GM21515 (cell line): ENCODE results near the gene ZNF641.
A peak's percentile ranks its signal among the peaks of the same experiment; 100 is the strongest.
"Not testable (repeated sequence)": the region's sequence is repeated elsewhere in the genome, so short reads cannot be mapped to it uniquely, and the experiment has no call there.

Experiments
- ATAC-seq: cut with Tn5 transposase; IDR thresholded peaks from one replicate; pipeline ENCODE4 v1.9.1; 2021; ENCODE audit not compliant: unreplicated experiment

ZNF641 gene

DNA sequence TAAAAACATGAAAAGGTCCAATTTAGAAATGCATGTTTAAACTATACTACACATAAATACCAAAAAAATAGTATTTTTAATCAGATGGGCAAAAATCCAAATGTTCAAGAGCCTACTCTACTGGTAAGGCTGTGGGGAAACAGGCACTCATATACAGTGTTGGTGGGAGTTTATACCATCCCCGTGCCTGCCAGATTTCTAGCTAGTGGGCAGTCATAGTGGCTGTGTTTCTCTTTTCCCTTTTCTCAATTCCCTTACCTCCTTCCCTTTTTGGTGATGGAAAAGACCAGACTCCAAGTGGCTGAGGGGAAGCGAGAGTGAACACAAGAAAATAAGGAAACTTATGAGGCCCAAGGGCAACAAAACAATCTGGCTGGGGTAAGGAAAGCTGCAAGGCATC is 14.7 kb downstream of the ZNF641 start:
- ATAC-seq = no peak

DNA sequence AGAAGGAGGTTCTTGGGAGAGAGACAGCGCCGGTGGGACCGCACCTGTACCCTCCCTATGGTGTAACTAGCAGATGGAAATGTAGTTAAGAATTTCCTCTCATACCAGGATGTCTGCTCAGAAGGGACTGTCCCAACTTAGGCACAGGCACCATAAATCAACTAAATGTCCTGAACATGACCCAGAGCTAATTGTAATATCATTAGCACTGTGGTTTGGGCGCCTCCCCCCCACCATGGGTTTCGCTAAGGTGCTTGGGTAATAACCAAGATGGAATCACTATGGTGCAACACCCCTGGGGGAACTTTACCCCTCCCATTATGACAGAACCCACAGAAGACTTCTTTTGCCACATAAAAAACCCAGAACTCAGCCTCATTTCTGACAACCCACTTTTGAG is 15.9 kb downstream of the ZNF641 start:
- no peak for ATAC-seq

DNA sequence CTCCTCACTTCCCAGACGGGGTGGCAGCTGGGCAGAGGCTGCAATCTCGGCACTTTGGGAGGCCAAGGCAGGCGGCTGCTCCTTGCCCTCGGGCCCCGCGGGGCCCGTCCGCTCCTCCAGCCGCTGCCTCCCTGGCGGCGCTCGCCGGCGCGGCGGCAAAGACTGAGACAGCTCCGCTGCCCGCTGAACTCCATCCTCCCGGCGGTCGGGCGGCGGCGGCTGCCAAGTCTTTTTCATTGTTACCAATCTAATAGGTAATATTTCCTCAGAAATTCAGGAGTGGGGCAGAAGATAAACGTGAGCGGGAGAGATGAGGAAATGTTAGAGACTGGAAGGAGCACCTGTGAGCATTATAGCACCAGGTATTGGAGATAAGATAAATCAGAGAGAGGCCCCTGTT is 17.0 kb downstream of the ZNF641 start:
- not testable (repeated sequence) for ATAC-seq

DNA sequence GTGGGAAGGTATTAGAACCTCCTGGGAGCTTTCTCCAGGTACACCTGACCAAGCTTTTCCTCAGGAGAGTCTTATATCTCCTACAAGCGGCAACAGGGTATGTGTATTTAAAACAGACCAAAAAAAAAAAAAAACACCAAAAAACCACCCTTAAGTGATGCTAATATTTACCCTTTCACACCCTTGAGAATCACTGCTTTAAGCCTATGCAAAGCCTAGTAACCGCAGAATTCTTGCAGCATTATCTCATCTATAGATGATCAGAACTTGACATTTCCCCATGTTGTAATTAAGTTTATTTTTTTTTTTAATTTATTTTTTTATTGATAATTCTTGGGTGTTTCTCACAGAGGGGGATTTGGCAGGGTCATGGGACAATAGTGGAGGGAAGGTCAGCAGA is 19.3 kb downstream of the ZNF641 start:
- ATAC-seq = no peak

DNA sequence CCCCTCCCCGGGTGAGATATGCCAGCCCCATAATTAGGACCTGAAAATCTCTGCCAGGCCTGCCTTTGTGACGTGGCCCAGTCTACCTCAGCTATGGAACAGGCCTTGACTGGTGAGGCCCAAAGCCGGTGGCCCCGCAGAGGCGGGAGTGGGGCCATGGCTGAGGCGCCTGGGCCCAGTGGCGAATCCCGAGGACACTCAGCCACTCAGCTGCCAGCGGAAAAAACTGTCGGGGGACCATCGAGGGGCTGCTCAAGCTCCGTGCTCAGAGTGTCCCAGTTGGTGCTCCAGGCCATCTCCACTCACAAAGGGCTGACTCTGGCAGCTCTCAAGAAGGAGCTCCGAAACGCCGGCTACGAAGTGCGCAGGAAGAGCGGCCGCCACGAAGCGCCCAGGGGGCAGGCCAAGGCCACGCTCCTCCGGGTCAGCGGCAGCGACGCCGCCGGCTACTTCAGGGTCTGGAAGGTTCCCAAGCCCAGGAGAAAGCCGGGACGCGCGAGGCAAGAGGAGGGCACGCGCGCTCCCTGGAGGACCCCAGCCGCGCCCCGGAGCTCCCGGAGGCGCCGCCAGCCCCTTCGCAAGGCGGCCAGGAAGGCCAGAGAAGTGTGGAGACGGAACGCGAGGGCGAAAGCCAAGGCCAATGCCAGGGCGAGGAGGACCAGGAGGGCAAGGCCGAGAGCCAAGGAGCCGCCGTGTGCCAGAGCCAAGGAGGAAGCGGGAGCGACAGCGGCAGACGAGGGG is 21.4 kb downstream of the ZNF641 start:
- no peak for ATAC-seq

DNA sequence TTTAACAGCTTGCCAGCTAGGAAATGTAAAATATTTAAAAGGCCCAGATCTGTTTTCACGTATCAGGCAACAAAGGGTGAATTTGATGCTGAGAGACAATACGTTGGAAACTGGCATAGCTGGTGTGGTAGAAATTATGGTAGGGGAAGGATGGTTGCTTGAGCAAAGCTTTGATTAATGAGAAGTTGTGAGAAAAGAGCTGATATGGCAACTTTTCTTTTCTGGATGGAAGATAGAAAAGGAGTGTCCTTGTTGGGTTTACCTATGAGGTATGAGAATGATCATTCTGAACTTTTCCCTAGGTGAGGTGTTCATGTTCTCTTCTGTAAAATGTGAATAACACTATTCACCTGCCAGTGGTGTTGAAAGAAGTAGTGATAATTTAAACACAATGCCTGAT is 34.2 kb downstream of the ZNF641 start:
- no peak for ATAC-seq

DNA sequence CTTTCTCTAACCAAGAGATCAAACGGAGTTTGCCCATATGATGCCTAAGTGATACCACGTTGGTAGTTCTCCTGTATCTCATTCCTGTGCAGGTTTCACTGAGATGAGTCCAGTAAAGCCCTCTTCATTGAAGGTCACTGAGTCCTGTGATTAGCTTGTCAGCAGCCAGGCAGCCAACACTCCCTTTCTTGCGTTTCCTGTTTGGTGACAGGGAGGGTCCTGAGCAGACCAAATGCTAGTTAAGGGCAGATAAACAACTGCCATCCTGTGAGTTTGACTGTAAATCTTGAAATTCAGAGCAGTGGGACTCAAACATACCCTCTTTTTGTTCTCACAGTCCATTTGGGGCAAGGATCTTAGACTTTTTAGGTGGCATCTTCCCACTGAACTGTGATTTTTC is 39.4 kb downstream of the ZNF641 start:
- ATAC-seq = no peak

DNA sequence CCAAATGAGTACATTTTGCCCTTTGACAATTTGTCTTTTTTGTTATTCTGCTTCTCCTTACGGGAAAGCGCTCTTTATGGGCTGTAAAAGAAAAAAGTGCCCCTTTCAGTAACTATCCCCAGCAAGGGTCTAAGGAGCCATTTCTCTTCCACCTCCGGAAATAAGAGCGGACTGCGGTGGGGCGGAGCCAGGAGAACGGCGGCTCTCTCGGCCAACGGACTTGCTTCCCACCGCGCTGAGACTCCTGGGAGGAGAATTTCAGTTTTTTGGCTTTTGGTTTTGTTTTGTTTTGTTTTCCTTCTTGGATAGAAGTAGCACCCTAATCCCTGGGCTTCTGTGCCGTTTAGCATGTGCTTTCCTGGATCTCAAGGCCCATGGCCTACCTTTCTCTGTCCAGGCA is 43.5 kb downstream of the ZNF641 start:
- no peak for ATAC-seq

DNA sequence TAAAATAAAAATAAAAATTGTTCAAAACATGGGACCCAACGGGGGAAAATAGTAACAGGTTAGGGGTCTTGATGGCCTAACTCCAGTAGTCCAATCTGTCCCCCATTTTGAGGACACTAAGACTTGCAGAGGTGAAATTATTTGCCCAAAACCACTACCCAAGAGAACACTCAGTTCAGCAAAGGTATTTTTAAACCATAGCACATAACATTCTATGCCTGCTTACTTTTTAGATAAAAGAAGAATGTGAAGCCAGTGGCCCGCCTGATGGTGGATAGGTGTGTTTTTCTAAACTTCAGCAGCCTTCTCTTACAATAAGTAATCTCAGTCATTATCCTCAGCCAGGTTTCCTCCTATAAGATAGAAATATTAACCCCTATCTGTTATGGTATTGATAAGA is 45.5 kb downstream of the ZNF641 start:
- no peak for ATAC-seq

DNA sequence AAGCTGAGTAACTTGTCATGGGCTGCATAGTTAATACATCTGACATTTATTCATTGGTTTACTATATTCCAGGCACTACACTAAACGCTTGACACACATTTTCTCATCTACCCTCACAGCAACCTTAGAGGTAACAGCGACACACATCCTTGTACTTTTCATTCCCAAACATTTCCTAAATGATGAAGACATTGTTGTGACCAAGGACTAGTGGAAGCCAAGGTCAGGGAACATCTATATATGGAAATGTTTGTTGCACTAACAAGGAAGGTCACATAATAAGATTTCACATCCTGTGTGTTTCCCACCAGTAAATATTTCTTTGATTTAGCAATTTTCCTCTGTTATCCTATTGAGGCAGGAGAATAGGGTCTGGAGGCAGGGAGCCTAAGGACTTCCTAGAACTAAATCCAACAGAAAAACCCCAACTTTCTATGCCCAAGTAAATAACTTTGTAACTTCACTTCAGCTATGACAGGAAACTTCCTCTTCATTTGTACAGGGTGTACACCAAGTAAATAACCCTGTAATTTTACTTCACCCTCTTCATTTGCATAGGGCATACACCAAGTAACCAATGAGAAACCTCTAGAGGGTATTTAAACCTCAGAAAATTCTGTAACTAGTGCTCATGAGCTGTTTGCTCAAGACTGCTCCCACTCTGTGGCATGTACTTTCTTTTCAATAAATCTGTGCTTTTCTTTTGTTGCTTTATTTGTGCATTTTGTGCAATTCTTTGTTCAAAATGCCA is 48.4 kb downstream of the ZNF641 start:
- ATAC-seq = no peak

DNA sequence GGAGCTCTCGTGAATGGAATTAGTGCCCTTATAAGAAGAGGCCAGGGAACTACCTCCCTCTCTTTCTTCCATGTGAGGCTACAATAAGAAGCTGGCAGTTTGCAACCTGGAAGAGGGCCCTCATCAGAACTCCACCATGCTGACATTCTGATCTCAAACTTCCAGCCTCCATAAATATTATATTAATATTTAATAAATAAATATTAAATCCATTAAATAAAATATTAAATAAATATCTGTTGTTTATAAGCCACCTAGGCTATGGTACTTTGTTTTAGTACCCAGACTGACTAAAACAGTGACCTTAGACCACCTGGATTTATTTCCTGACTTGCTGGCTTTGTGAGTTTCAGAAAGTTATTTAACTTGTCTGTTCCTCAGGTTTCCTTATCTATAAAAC is 49.9 kb downstream of the ZNF641 start:
- ATAC-seq = no peak

DNA sequence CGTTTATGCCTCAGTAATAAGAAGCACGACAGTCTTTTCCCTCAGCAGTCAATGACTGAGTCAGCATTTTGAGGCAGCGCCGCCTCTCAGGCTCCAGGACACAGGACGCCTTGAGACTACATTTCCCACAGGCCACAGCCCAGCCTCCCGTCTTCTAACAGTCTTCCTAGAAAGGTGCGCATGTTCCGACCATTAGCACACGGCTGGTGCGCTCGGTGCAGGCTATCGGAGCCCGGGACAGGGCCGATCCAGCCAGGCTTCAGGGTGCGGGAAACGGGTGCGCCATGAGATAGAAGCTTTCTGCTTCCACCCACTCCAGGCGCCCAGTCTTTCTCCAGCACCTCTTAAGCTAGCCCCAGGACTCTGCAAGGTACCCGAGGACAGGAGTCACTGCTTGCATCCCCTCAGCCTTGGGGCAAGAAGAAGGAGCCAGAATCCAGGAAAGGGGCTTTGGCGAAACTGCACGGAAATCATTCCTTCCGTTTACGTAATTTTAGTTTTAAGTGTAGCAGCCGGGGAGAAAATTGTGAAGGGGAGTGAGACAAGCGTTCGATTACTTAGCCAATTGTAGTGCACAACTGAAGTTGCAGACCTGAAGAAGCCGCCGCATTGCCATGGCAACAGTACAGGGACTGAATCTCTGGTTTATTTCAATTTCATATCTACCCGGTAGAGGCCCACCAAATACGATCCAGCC is 54.0 kb downstream of the ZNF641 start:
- ATAC-seq = peak; percentile 48

DNA sequence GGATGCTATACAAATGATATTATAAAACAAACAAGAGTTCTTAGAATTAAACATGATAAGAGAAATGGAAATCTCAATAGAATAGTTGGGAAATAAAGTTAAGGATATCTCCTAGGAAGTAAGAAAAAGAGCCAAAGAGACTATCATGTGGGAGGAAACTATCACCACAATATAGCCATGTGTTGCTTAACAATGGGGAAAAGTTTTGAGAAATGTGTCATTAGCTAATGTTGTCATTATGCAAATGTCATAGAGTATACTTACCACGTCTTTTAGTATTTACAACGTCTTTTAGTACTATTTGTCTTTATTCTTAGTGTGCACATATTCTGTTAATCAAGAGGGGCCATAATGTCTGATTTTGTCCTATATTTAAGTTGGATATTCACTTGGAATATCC is 58.7 kb downstream of the ZNF641 start:
- ATAC-seq = no peak

DNA sequence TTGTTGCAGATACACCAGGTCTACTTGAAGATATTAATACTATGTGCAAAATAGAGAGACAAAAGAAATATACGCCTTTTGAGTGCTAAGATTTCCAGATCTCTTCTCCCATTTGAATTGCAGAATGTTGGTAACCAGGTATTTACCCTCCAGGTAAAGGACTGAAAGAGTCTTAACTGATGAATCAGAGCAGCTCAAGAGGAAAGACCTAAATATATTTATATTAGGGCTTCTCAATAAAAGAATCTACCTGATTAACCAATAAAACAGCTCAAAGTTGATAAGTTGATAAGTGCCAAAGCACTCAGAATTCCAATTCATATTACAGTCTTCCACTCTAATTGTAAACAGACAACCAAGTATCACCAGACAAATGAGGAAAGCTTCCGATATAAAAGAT is 59.2 kb downstream of the ZNF641 start:
- no peak for ATAC-seq

DNA sequence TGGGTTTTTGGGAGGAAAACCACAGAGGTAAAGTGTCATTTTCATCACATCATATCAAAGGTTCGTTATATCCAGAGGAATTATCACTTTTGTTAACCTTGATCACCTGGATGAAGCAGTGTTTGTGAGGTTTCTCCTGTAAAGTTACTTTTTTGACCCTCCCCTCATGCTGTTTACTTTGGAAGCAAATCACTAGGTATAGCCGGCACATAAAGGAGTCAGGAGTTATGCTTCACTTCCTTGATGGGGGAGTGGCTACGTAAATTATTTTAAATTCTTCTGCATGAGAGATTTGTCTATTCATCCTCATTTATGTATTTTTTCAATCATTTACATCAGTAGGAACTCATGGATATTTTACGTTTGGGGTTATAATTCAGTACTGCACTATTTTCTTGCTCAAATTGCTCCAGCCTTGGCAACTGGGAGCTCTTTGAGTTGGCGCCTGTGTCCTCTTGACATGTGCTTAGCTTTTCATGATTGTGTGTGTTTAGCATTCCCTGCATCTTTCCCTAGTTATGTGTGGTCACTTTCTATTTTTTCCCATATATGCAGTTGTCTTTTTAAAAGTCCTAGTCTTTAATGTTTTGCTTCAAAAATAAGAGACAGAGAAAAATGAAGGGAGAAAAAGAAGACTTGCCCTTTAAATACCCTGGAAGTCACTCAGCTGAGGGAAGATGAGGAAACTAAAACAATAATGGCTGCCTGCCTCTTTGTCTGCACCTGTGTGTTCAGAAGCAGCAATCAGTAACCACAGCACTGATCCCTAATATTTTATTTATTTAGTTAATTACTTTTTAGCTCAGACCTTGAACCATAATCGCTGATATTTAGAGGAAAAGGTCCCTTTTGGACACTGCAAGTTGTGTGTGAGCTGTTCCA is 62.1 kb downstream of the ZNF641 start:
- no peak for ATAC-seq
